WTC11 (cell line): Measurements from ENCODE around the gene C17orf113. TPM values are rescaled to one million over a fixed set of nuclear protein-coding genes. Genes with fewer than 3 reads are reported as not detected.
A peak's percentile ranks its signal among the peaks of the same experiment; 100 is the strongest.
"Not testable (repeated sequence)": the region's sequence is repeated elsewhere in the genome, so short reads cannot be mapped to it uniquely, and the experiment has no call there.

ENCODE experiments used
- ATAC-seq: fragments of 200-7000 bp; cut with Tn5 transposase; 2 replicates; pipeline ENCODE4 v1.10.0; 2021; ENCODE audit warnings: mild to moderate bottlenecking, moderate library complexity
- CTCF ChIA-PET: fragments of 300-600 bp; sonication (Branson Sonifier 250); formaldehyde crosslinking; loops from one replicate; lab custom pipeline; 2021; ENCODE audit warnings: antibody characterized with exemption; lab: Charles Lee
- POLR2A ChIA-PET: fragments of 350-600 bp; sonication (Branson Sonifier 250); formaldehyde crosslinking; loops from one replicate; lab custom pipeline; 2021; ENCODE audit warnings: antibody characterized with exemption; lab: Charles Lee
- DNase-seq: peaks from one replicate; pipeline ENCODE4 v3.0.0; 2021; ENCODE audit warnings: low spot score
- H3K27ac Mint-ChIP-seq: 2 replicates; pipeline ENCODE4 v1.8.0; 2021; ENCODE audit warnings: mixed read lengths
- H3K27me3 Mint-ChIP-seq: 2 replicates; pipeline ENCODE4 v1.8.0; 2021; ENCODE audit warnings: low read depth, mild to moderate bottlenecking, moderate library complexity, mixed read lengths
- H3K36me3 Mint-ChIP-seq: 2 replicates; pipeline ENCODE4 v1.8.0; 2021; ENCODE audit warnings: mixed read lengths
- H3K4me1 Mint-ChIP-seq: 2 replicates; pipeline ENCODE4 v1.8.0; 2022; ENCODE audit warnings: mixed read lengths
- H3K4me3 Mint-ChIP-seq: 2 replicates; pipeline ENCODE4 v1.8.0; 2021; ENCODE audit warnings: mild to moderate bottlenecking, moderate library complexity, mixed read lengths
- H3K9me3 Mint-ChIP-seq: 2 replicates; pipeline ENCODE4 v1.8.0; 2021; ENCODE audit warnings: mixed read lengths
- ATF1 ChIP-seq: sonication (generic); formaldehyde crosslinking; IDR thresholded peaks from 2 replicates; pipeline ENCODE4 v1.8.1; 2023; ENCODE audit warnings: mild to moderate bottlenecking, moderate library complexity, missing genetic modification reagents
- CBFB ChIP-seq: sonication (generic); formaldehyde crosslinking; IDR thresholded peaks from 2 replicates; pipeline ENCODE4 v1.8.1; 2022; ENCODE audit warnings: mild to moderate bottlenecking, low read depth, missing genetic modification reagents
- E2F1 ChIP-seq: sonication (generic); formaldehyde crosslinking; IDR thresholded peaks from 2 replicates; pipeline ENCODE4 v1.8.0; 2022; ENCODE audit warnings: mild to moderate bottlenecking, missing genetic modification reagents
- FOXK1 ChIP-seq: sonication (generic); formaldehyde crosslinking; IDR thresholded peaks from 2 replicates; pipeline ENCODE4 v1.8.0; 2022; ENCODE audit warnings: mild to moderate bottlenecking, moderate library complexity, missing genetic modification reagents
- FOXP4 ChIP-seq: sonication (generic); formaldehyde crosslinking; IDR thresholded peaks from 2 replicates; pipeline ENCODE4 v1.8.0; 2022; ENCODE audit warnings: mild to moderate bottlenecking, missing genetic modification reagents
- GABPB1 ChIP-seq: sonication (generic); formaldehyde crosslinking; IDR thresholded peaks from 2 replicates; pipeline ENCODE4 v1.8.1; 2023; ENCODE audit warnings: mild to moderate bottlenecking, missing genetic modification reagents
- HMGXB4 ChIP-seq: sonication (generic); formaldehyde crosslinking; IDR thresholded peaks from 2 replicates; pipeline ENCODE4 v1.8.1; 2023; ENCODE audit warnings: mild to moderate bottlenecking, moderate library complexity, missing genetic modification reagents
- PREB ChIP-seq: sonication (generic); formaldehyde crosslinking; IDR thresholded peaks from 2 replicates; pipeline ENCODE4 v1.8.1; 2022; ENCODE audit warnings: mild to moderate bottlenecking, missing genetic modification reagents, moderate library complexity, borderline replicate concordance
- SP1 ChIP-seq: sonication (generic); formaldehyde crosslinking; conservative IDR thresholded peaks from 2 replicates; pipeline ENCODE4 v1.8.1; 2022; ENCODE audit warnings: missing genetic modification reagents
- STAT6 ChIP-seq: sonication (generic); formaldehyde crosslinking; conservative IDR thresholded peaks from 2 replicates; pipeline ENCODE4 v1.8.1; 2023; ENCODE audit warnings: mild to moderate bottlenecking, low read depth, missing genetic modification reagents, moderate library complexity
- TCF7 ChIP-seq: sonication (generic); formaldehyde crosslinking; IDR thresholded peaks from 2 replicates; pipeline ENCODE4 v1.8.0; 2022; ENCODE audit warnings: mild to moderate bottlenecking, low read depth, missing genetic modification reagents, moderate library complexity
- ZBTB21 ChIP-seq: sonication (generic); formaldehyde crosslinking; IDR thresholded peaks from 2 replicates; pipeline ENCODE4 v1.8.1; 2023; ENCODE audit warnings: mild to moderate bottlenecking, missing genetic modification reagents, borderline replicate concordance
- ZBTB43 ChIP-seq: sonication (generic); formaldehyde crosslinking; IDR thresholded peaks from 2 replicates; pipeline ENCODE4 v1.8.1; 2023; ENCODE audit warnings: mild to moderate bottlenecking, missing genetic modification reagents
- total RNA-seq: library from RNA; stranded (reverse); gene quantifications from 3 replicates; pipeline ENCODE4 v1.2.3, GENCODE V29; 2021

C17orf113 gene
- total RNA-seq, 1 experiment from 2014 or later = 1.9 TPM

- TF ChIP-seq STAT6 (CRISPR knock-in tag) (no peak), ATF1 (CRISPR knock-in tag) (no peak), HMGXB4 (CRISPR knock-in tag) (peak; percentile 94), PREB (CRISPR knock-in tag) (peak; percentile 24; the same call in 1 of the 2 replicates), FOXP4 (CRISPR knock-in tag) (peak; percentile 78; the same call in 1 of the 2 replicates), CBFB (no peak), FOXK1 (peak; percentile 56; the same call in 1 of the 2 replicates), ZBTB21 (0 out of 2 replicates have a peak, but pooled peaks have one; percentile 17), GABPB1 (CRISPR knock-in tag) (peak; percentile 88)
Measured at GRCh38 chr17:42016941-42017865, 33.2 kb downstream of the C17orf113 start, which contains the start of gene DNAJC7 (continued).

- POLR2A ChIA-PET = interaction anchor here (0.9 to 3.1 kb wide), 5 partner anchors 8 to 205 kb away, joined by 3 to 13 read pairs (median 6); partner anchors contain the start of genes ODAD4 and P3H4
- CTCF ChIA-PET = interaction anchor here (0.6 to 6.8 kb wide), 6 partner anchors 10 to 230 kb away, joined by 3 to 108 read pairs (median 6); partner anchors contain the start of gene JUP
- Mint-ChIP-seq H3K4me1 (peaks cover 60% of the 10 kb centered on the region), H3K27me3 (no peaks in the 10 kb centered on the region), H3K4me3 (peak overlapping the region; percentile 95), H3K27ac (peak overlapping the region; percentile 100), H3K36me3 (peaks cover 6% of the 10 kb centered on the region), H3K9me3 (0 out of 2 replicates have a peak, but pooled peaks cover 4% of the 10 kb centered on the region)
- TF ChIP-seq TCF7 (CRISPR knock-in tag) = no peak
- TF ChIP-seq SP1 (CRISPR knock-in tag) = no peak
- no peak for TF ChIP-seq ZBTB43 (CRISPR knock-in tag)
- no peak for TF ChIP-seq E2F1
- no peak for DNase-seq
- ATAC-seq = no peak
Measured at GRCh38 chr17:42016411-42016831, 34.0 kb downstream of the C17orf113 start.

GRCh38 chr17:42013740-42014139 is 36.7 kb downstream of the C17orf113 start:
- Mint-ChIP-seq H3K4me1 (peaks cover 59% of the 10 kb centered on the region), H3K27ac (peak overlapping the region; percentile 95), H3K36me3 (peaks cover 18% of the 10 kb centered on the region)
- ATAC-seq, H3K4me3 Mint-ChIP-seq, DNase-seq, POLR2A ChIA-PET, H3K9me3 Mint-ChIP-seq, H3K27me3 Mint-ChIP-seq: not testable (repeated sequence)
- CTCF ChIA-PET = interaction anchor here (1.0 to 2.5 kb wide), 2 partner anchors 15 to 88 kb away, joined by 3 to 10 read pairs; no protein-coding TSS in a partner anchor

- POLR2A ChIA-PET = interaction anchor here (1.1 kb wide), 1 partner anchor 46 kb away, joined by 3 read pairs; no protein-coding TSS in a partner anchor
- CTCF ChIA-PET = interaction anchor here (0.8 to 2.5 kb wide), 6 partner anchors 13 to 226 kb away, joined by 3 to 10 read pairs (median 5); partner anchors contain the start of gene JUP
- Mint-ChIP-seq H3K27ac (peak overlapping the region; percentile 95), H3K4me1 (peaks cover 51% of the 10 kb centered on the region), H3K4me3 (peak overlapping the region; percentile 37), H3K36me3 (peaks cover 18% of the 10 kb centered on the region)
- not testable (repeated sequence) for DNase-seq, H3K27me3 Mint-ChIP-seq, H3K9me3 Mint-ChIP-seq
- peak; percentile 53 for ATAC-seq
Measured at GRCh38 chr17:42012363-42012762, 38.0 kb downstream of the C17orf113 start.
